ENCODE measurements around the gene B9D1.

B9D1 gene

DNA sequence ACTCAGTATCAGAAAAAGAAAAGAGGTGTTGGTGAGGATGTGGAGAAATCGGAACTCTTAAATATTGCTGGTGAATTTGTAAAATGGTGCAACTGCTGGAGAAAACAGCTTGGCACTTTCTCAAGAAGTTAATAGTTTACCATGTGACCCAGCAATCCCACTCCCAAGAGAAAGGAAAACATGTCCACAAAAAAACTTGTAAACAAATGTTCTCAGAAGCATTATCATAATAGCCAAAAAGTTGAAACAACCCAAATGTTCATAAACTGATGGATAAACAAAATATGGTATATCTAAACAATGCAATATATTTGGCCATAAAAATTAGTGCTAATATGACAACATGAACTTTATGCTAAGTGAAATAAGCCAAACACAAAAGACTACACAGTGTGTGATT, 13.2 kb upstream of the B9D1 start:
- no peak overlapping the region for H3K4me3 ChIP-seq (replicated peaks in 1 of 2; ENCODE audit: low read depth in 2 of 2, low read length in 2 of 2)
- TF ChIP-seq, protein P1, sequence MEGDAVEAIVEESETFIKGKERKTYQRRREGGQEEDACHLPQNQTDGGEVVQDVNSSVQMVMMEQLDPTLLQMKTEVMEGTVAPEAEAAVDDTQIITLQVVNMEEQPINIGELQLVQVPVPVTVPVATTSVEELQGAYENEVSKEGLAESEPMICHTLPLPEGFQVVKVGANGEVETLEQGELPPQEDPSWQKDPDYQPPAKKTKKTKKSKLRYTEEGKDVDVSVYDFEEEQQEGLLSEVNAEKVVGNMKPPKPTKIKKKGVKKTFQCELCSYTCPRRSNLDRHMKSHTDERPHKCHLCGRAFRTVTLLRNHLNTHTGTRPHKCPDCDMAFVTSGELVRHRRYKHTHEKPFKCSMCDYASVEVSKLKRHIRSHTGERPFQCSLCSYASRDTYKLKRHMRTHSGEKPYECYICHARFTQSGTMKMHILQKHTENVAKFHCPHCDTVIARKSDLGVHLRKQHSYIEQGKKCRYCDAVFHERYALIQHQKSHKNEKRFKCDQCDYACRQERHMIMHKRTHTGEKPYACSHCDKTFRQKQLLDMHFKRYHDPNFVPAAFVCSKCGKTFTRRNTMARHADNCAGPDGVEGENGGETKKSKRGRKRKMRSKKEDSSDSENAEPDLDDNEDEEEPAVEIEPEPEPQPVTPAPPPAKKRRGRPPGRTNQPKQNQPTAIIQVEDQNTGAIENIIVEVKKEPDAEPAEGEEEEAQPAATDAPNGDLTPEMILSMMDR (IDR thresholded peaks at IDR 0.05; ENCODE audit: low read depth, low read length): no peak
- no peak for DNase-seq (ENCODE audit: low read depth in 2 of 2)

DNA sequence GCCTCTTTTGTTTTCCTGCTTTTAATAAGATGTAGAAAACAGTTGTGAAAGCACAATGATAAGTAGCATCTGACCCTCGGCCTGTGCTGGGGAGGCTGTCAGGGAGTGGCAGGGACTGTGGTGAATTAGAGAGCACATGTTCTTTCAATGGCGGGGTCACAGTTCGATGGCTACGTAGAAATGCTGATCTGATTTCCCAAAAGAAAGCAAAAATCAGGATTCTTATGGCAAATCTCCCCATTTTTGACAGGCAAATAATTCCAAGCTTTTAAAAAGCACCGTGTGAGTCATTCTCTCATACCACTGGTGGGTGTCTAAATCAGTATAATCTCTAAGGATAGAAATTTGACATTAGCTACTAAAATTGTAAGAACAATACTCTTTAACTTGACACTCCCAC, 11.6 kb upstream of the B9D1 start:
- no peak overlapping the region for H3K4me3 ChIP-seq (replicated peaks in 1 of 2; ENCODE audit: low read depth in 2 of 2, low read length in 2 of 2)
- TF ChIP-seq, protein P1 (IDR thresholded peaks at IDR 0.05; ENCODE audit: low read depth, low read length): no peak
- no peak for DNase-seq (ENCODE audit: low read depth in 2 of 2)

DNA sequence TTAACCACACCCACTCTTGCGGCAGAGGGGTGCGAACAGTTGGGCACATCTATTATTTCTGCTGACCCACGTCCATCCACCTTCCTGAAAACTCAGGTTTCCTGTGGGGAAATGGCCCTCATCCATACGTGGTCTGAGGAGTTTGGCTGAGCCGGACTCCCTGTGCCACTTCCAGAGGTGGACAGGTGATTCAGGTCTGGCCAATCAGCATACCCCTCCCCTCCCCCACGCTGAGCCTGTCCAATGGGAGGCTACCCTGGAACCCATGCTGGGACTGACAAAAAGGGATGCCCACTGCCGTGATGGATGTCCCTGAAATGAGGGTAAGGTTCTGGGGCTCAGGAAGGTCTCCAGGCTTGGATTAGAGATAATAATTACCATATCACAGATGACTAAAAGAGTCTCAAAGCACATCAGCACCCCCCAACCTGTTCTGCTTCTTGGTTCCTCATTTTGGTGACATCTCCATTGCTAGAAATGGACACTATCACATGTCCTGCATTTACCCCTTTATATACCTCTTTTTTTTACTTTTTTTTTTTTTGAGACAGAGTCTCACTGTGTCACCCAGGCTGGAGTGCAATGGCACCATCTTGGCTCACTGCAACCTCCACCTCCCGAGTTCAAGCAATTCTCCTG, 10.5 kb upstream of the B9D1 start:
- TF ChIP-seq, protein P1 (IDR thresholded peaks at IDR 0.05; ENCODE audit: low read depth, low read length): no peak
- no peak for DNase-seq (ENCODE audit: low read depth in 2 of 2)
- H3K4me3 ChIP-seq (replicated peaks in 1 of 2; ENCODE audit: low read depth in 2 of 2, low read length in 2 of 2): no peak overlapping the region

DNA sequence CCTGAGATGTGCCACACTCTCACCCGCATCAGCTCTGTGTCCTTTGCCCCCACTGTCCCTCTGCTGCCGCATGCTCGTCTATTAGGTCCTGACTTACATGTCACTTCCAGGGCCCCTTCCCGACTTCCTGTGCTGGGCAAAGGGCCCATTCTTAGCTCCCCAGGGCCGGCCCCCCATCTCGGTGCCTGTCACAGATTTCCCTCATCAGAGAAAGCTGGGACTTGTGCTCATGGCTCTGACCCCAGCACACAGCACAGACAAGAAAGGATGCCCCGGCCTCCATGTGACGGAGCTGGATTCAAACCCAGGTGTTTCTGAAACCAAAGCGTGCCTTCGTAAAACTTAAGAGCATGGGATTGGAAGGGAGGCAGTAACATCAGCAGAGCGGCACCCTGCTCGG, 9.9 kb upstream of the B9D1 start:
- DNase-seq (ENCODE audit: low read depth in 2 of 2): no peak
- TF ChIP-seq, protein P1 (IDR thresholded peaks at IDR 0.05; ENCODE audit: low read depth, low read length): no peak
- H3K4me3 ChIP-seq (replicated peaks in 1 of 2; ENCODE audit: low read depth in 2 of 2, low read length in 2 of 2): no peak overlapping the region

DNA sequence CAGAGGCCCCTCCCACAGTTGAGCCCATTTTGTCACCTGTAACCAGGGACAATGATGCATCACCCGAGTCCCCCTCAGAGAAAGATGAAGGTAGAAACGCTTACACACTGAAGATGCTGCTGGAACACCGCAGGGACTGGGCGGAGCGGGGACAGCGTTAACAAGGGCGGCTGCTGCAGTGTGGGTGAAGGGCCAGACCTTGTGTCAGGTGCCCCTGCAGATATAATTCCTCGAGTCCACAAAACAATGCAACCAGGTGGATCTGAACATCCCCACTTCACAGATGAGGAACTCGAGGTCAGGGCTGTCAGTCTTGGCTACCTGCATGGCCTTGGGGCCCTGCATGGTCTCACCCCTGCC, 9.5 kb upstream of the B9D1 start:
- TF ChIP-seq, protein P1 (IDR thresholded peaks at IDR 0.05; ENCODE audit: low read depth, low read length): no peak
- no peak for DNase-seq (ENCODE audit: low read depth in 2 of 2)
- H3K4me3 ChIP-seq (replicated peaks in 1 of 2; ENCODE audit: low read depth in 2 of 2, low read length in 2 of 2): no peak overlapping the region

DNA sequence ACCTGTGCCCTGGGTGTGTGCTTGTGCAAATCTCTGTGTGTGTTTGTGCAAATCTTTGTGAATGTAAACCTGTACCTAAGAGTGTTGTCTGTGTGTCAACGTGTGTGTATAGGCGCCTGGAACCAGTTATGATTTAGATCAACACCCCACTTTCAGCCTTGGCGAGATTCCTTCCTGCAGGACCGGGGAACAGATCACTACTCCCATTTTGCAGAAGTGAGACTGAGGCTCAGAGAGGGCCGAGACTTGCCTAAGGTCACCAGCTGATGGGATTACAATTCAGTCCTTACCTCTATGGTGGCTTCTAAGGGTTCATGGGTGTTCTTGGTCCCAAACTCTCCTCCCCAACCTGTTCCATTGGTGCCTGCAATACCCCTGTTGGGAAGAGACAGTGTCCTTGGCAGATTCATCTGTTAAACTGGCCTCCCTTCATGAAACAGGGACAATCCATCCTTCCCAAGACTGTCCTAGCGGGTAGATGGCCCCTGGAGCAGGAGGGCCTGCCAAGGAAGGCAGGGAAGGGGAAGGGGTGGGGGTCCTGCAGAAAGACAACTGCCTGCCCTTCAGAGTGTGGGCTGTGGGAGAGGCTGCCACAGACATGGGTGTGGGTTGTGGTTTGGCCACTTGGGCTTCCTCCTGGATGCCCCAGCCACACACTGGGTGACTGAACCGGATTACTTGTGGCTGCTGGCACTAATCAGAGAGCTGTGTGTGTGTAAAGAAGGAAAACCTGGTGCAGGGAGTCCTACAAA, 8.9 kb upstream of the B9D1 start:
- no peak for DNase-seq (ENCODE audit: low read depth in 2 of 2)
- no peak overlapping the region for H3K4me3 ChIP-seq (replicated peaks in 1 of 2; ENCODE audit: low read depth in 2 of 2, low read length in 2 of 2)
- TF ChIP-seq, protein P1 (IDR thresholded peaks at IDR 0.05; ENCODE audit: low read depth, low read length): no peak

Measured in cardiac fibroblast (primary cell).